ENCODE measurements around the gene GFRA1. TPM values are rescaled to one million over a fixed set of nuclear protein-coding genes. Genes with fewer than 3 reads are reported as not detected.

The GFRA1 gene
- polyA plus RNA-seq, 1 of the 3 experiments (the other 2 are of a cell fraction), result 1.6 TPM

- ChIA-PET POLR2A (interaction anchor here (0.6 kb wide), 1 partner anchor 901 kb away, joined by 3 read pairs; no protein-coding TSS in a partner anchor), CTCF (no interaction called here)
- DNase-seq, result no peak
- Histone ChIP-seq H3K36me3 (replicated peaks in 1 of 2; ENCODE audit: control insufficient read depth in 1 of 2, insufficient read depth in 2 of 2, low read length in 1 of 2) (no peaks in the 10 kb centered on the region), H4K20me1 (ENCODE audit: insufficient read depth) (no peaks in the 10 kb centered on the region), H3K79me2 (ENCODE audit: insufficient read depth) (no peaks in the 10 kb centered on the region), H3K27ac (ENCODE audit: low read depth in 2 of 2, low read length in 1 of 2) (no peak overlapping the region), H3K9me2 (no peaks in the 10 kb centered on the region), H3K4me1 (ENCODE audit: control insufficient read depth in 1 of 2, insufficient read depth in 2 of 2, low read depth in 1 of 2, low read length in 1 of 2) (no peaks in the 10 kb centered on the region; a peak in 1 of 4 replicates), H3K4me2 (no peak overlapping the region), H3K27me3 (ENCODE audit: insufficient read depth) (no peaks in the 10 kb centered on the region), H2AFZ (ENCODE audit: low read depth) (no peak overlapping the region), H3K9ac (no peak overlapping the region), H3K9me3 (no peaks in the 10 kb centered on the region), H3K4me3 (ENCODE audit: low read depth in 2 of 2, low read length in 1 of 2) (no peak overlapping the region), H3F3A (replicated peaks; ENCODE audit: insufficient read depth) (no peaks in the 10 kb centered on the region)
- 33% methylated on average over 3 of the region's 3 CpGs for WGBS (ENCODE audit: low lambda C conversion rate)
- TF ChIP-seq TEAD4 (IDR thresholded peaks at IDR 0.05; ENCODE audit: borderline replicate concordance, insufficient read depth), result no peak
- TF ChIP-seq IRF3 (IDR thresholded peaks at IDR 0.05; ENCODE audit: low read depth, low read length), result no peak
- no peak for TF ChIP-seq SMC3 (IDR thresholded peaks at IDR 0.05; ENCODE audit: low read depth, low read length)
- no peak for TF ChIP-seq RCOR1 (IDR thresholded peaks at IDR 0.05; ENCODE audit: low read length)
- TF ChIP-seq EP300 (IDR thresholded peaks at IDR 0.05; ENCODE audit: borderline replicate concordance in 1 of 2, low read depth in 1 of 2, low read length in 1 of 2), result no peak
These were observed 35.7 kb downstream of the GFRA1 start for GRCh38 chr10:116237260-116237659.

GRCh38 chr10:116233230-116233629, 39.8 kb downstream of the GFRA1 start:
- H3K4me2 ChIP-seq, result no peak overlapping the region
- H3K27me3 ChIP-seq (ENCODE audit: insufficient read depth), result no peaks in the 10 kb centered on the region
- no peaks in the 10 kb centered on the region for H3K4me1 ChIP-seq (ENCODE audit: control insufficient read depth in 1 of 2, insufficient read depth in 2 of 2, low read depth in 1 of 2, low read length in 1 of 2)
- H3K9me3 ChIP-seq, result no peaks in the 10 kb centered on the region
- no peak for TF ChIP-seq TAF1 (IDR thresholded peaks at IDR 0.05; ENCODE audit: borderline replicate concordance, low read depth, low read length)
- TF ChIP-seq NRF1 (IDR thresholded peaks at IDR 0.05; ENCODE audit: low read depth, low read length), result no peak
- TF ChIP-seq, protein P1, sequence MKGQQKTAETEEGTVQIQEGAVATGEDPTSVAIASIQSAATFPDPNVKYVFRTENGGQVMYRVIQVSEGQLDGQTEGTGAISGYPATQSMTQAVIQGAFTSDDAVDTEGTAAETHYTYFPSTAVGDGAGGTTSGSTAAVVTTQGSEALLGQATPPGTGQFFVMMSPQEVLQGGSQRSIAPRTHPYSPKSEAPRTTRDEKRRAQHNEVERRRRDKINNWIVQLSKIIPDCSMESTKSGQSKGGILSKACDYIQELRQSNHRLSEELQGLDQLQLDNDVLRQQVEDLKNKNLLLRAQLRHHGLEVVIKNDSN (IDR thresholded peaks at IDR 0.05; ENCODE audit: borderline replicate concordance, low read depth), result no peak
- TF ChIP-seq PBX3 (IDR thresholded peaks at IDR 0.05), result no peak
- TF ChIP-seq SIN3A (IDR thresholded peaks at IDR 0.05; ENCODE audit: borderline replicate concordance, low read depth, low read length), result no peak
- TF ChIP-seq, protein P2, sequence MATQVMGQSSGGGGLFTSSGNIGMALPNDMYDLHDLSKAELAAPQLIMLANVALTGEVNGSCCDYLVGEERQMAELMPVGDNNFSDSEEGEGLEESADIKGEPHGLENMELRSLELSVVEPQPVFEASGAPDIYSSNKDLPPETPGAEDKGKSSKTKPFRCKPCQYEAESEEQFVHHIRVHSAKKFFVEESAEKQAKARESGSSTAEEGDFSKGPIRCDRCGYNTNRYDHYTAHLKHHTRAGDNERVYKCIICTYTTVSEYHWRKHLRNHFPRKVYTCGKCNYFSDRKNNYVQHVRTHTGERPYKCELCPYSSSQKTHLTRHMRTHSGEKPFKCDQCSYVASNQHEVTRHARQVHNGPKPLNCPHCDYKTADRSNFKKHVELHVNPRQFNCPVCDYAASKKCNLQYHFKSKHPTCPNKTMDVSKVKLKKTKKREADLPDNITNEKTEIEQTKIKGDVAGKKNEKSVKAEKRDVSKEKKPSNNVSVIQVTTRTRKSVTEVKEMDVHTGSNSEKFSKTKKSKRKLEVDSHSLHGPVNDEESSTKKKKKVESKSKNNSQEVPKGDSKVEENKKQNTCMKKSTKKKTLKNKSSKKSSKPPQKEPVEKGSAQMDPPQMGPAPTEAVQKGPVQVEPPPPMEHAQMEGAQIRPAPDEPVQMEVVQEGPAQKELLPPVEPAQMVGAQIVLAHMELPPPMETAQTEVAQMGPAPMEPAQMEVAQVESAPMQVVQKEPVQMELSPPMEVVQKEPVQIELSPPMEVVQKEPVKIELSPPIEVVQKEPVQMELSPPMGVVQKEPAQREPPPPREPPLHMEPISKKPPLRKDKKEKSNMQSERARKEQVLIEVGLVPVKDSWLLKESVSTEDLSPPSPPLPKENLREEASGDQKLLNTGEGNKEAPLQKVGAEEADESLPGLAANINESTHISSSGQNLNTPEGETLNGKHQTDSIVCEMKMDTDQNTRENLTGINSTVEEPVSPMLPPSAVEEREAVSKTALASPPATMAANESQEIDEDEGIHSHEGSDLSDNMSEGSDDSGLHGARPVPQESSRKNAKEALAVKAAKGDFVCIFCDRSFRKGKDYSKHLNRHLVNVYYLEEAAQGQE (IDR thresholded peaks at IDR 0.05; ENCODE audit: low read depth, low read length), result no peak
- TF ChIP-seq RCOR1 (IDR thresholded peaks at IDR 0.05; ENCODE audit: low read length), result no peak
- TF ChIP-seq RXRA (IDR thresholded peaks at IDR 0.05; ENCODE audit: borderline replicate concordance, low read depth), result no peak
- no peak for TF ChIP-seq ELF1 (IDR thresholded peaks at IDR 0.05)
- TF ChIP-seq JUND (IDR thresholded peaks at IDR 0.05), result no peak
- TF ChIP-seq POLR2AphosphoS5 (IDR thresholded peaks at IDR 0.05; ENCODE audit: low read depth, low read length), result no peak
- ChIA-PET CTCF (interaction anchor here (1.3 kb wide), 1 partner anchor 54 kb away, joined by 3 read pairs; no protein-coding TSS in a partner anchor), POLR2A (no interaction called here)
- no peak overlapping the region for H3K27ac ChIP-seq (ENCODE audit: low read depth in 2 of 2, low read length in 1 of 2)
- no peaks in the 10 kb centered on the region for H4K20me1 ChIP-seq (ENCODE audit: insufficient read depth)
- no peak overlapping the region for H3K4me3 ChIP-seq (ENCODE audit: low read depth in 2 of 2, low read length in 1 of 2)
- H3K79me2 ChIP-seq (ENCODE audit: insufficient read depth), result no peaks in the 10 kb centered on the region
- no peak for DNase-seq
- H2AFZ ChIP-seq (ENCODE audit: low read depth), result no peak overlapping the region
- 43% methylated on average over 2 of the region's 2 CpGs for WGBS (ENCODE audit: low lambda C conversion rate)
- no peaks in the 10 kb centered on the region for H3K36me3 ChIP-seq (replicated peaks in 1 of 2; ENCODE audit: control insufficient read depth in 1 of 2, insufficient read depth in 2 of 2, low read length in 1 of 2)
- H3F3A ChIP-seq (replicated peaks; ENCODE audit: insufficient read depth), result no peaks in the 10 kb centered on the region
- no peaks in the 10 kb centered on the region for H3K9me2 ChIP-seq
- H3K9ac ChIP-seq, result no peak overlapping the region

All from SK-N-SH (cell line).